D341Med (cell line): ENCODE data around the gene CD63.
"Not testable (repeated sequence)": the region's sequence is repeated elsewhere in the genome, so short reads cannot be mapped to it uniquely, and the experiment has no call there.

Experiments used
- DNase-seq: peaks from one replicate; pipeline ENCODE4 v3.0.0; 2012; ENCODE audit warnings: low spot score

CD63 gene

DNA sequence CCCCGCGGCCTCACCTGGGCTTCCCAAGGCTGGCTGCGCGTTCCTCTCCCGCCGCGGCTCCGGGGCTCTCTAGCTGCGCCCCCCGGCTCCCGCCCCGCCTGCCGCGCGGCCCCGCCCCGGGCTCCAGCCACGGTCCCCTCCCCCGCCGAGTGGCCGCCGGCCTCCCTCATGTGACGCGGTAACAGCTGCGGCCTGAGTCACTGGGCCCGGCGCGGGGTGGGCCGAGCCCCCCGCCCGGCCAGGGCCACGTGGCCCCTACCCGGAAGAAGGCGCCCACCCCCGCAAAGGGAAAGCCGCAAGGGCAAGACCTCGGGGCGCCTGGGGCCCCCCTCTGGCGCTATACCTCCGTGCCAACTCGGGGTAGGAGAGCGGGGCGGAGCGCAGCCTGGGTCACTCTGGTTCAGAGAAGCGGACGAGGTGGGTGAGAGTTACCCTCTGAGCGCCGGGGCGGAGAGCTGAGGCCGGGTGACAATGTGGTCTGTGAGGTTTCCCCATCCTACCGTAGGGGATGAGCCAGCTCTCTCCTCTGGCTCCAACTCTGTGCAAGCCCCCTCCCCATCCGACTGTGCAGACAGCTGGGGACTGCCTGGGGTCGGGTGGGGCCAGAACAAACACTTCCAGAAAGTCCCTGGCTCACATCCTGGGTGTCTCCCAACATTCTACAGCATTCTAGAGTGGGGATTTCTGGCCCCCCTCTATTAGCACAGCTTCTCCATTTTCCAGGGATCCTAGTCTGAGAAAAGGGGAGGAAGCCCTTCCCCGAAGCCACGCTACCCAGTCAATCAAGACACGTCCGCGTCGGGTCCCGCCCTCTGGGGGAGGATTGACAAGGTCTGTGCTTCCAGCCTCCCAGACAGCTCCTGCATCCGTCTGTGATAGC lies at the start of gene CD63:
Gene CD63, minus strand, starts transcription at position 71 of the 880 bp plus-strand sequence. CDS start 668 bp downstream, outside the sequence.
- peak; percentile 90 for DNase-seq

DNA sequence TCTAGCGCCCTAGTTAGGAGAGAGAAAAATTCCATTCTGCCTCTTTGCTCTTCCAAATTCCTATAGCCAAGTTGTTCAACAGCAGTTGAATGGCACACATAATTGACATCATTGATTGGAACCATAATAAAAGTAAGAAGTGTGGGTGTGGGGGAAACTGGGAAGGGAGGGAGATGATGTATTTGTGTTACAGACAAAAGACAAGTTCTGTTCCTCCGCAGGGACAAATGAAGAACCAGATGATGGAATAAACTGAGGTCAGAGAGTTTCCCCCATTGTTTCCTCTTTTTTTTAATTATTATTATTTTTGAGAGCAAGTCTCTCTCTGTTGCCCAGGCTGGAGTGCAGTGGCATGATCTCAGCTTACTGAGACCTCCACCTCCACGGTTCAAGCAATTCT lies 49.0 kb upstream of the CD63 start:
- DNase-seq = no peak

GRCh38 chr12:55771736-55772135 lies 42.9 kb upstream of the CD63 start:
- no peak for DNase-seq

DNA sequence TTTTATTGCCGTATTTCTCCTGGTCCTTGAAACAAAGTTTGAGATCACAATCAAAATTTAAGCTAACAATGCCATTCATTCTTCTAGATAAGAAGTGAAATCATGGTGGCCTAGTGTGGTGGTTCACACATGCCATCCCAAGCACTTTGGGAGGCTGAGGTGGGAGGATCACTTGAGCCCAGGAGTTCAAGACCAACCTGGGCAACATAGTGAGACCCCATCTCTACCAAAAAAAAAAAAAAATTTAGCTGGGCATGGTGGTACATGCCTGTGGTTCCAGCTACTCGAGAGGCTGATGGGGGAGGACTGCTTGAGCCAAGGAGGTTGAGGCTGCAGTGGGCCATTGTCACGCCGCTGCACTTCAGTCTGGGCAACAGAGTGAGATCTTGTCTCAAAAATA lies 38.3 kb upstream of the CD63 start:
- no peak for DNase-seq

DNA sequence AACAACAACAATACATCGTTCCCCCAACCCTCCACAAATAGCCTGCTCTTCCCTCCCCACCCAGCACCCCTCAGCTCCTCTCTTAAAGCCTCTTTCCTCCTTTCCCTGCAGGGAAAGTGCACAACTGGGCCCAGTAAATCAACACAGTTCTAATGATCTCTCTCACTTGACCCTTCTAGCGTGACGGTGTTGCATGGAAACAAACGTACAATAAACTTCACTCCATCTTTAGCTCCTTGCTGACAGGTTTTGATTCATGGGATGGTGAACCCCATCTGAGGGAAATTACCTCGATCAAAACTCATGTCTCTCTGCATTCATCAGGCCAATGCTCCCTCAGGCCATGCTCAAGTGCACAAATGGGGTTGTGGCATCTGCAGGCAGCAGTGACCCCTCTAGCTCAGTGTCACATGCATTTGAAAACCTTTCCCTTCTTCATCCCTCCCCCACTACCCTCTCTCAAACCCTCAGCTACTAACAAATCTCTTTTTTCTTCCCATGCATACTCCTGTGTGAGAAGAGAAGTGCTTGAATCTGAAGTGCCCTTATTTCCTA lies 37.0 kb upstream of the CD63 start:
- DNase-seq = no peak

DNA sequence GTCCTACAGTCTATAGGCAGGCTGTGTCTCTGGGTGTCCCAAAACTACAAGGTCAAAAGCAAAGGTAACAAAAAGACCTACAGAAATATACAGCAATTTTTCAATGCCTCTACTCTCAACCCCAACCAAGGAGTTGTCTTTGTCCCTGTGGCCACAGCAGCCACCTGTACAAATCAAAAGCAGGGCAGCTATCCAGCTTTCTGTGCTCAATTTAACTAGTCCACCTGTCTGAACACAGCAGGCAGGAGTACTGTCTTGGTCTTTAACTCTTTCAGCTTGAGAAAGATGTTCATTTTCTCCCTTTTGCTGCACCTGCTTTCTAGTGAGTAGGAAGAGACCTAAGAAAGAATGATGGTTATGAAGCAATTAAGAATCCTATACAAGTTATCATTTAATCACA lies 33.8 kb upstream of the CD63 start:
- DNase-seq = no peak

DNA sequence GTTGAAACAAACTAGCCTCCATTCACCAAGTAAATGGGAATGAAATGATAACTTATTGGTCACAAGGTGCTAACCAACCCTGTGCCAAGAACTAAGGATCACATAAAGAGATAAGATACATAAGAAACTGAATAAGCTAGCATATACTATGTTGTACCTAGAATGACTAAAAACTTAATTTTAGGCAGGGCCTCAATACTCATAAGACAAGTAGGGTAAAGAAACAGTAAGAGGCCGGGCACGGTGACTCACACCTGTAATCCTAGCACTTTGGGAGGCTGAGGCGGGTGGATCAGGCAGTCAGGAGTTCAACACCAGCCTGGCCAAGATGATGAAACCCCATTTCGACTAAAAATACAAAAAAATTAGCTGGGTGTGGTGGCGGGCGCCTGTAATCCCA lies 31.9 kb upstream of the CD63 start:
- DNase-seq = no peak

DNA sequence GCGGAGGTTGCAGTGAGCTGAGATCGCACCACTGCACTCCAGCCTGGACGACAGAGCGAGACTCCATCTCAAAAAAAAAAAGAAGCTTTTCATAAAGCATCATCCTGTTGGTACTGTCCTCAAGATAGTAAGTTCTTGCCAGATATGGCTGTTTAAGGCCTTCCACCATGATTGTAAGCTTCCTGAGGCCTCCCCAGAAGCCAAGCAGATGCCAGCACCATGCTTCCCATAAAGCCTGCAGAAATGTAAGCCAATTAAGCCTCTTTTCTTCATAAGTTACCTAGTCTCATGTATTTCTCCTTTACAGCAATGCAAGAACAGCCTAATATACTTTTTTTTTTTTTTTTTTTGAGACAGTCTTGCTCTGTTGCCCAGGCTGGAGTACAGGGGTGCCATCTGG lies 29.8 kb upstream of the CD63 start:
- DNase-seq = not testable (repeated sequence)

DNA sequence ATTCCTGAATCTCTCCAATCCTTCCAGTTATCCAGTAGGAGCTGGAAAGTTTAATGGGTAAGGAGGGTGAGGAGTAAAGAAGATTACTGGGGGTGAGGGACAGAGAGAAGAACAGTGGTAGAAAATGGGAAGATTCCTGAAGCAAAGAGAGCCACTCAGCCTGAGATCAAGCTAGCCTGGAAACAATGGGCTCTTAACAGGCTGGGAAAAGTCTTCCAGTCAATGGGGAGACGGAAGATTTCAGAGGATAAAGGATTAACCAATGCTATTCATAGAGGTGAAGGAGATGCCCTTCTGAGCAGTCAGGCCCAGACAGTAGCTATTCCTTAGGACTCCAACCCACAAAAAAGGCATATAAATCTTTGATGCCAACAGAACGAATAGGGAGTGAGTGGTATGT lies 28.9 kb upstream of the CD63 start:
- peak; percentile 41 for DNase-seq

GRCh38 chr12:55755246-55755645 lies 26.4 kb upstream of the CD63 start:
- no peak for DNase-seq

DNA sequence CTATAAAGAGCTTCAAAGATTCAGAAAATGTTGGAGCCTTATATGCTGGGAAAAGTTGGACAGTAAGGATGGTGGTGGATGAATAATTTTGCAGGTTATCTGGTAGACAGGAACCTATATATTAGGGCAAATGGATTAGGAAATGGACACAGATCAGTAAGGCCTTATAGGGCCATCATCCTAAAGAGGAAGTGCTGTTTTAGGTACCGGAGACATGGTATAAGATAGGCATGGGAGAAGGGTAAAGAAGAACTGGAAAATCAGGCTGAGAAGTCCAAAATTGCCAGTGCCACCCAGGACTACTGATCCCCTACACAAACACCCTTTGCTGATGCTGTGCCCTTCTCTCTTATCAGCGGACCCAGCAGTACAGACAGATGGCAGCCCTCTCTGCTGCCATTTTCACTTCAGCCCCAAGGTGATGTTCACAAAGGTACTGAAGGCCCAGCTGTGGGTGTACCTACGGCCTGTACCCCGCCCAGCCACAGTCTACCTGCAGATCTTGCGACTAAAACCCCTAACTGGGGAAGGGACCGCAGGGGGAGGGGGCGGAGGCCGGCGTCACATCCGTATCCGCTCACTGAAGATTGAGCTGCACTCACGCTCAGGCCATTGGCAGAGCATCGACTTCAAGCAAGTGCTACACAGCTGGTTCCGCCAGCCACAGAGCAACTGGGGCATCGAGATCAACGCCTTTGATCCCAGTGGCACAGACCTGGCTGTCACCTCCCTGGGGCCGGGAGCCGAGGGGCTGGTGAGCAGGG lies 19.6 kb upstream of the CD63 start:
- no peak for DNase-seq

DNA sequence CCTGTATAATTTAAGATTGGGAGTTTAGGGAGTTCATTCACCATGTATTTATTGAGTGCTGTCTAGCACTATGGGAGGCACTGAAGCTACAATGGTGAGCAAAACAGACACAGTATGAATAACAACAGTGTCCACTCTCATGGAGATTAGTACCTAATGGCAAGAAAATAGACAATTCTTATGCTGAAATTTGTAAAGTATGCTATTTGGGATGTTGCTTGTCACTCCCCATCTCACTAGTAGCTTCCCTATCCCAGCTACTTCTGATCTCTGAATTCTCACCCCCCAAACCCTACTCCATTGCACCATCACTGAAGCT lies 18.1 kb upstream of the CD63 start:
- DNase-seq = no peak

DNA sequence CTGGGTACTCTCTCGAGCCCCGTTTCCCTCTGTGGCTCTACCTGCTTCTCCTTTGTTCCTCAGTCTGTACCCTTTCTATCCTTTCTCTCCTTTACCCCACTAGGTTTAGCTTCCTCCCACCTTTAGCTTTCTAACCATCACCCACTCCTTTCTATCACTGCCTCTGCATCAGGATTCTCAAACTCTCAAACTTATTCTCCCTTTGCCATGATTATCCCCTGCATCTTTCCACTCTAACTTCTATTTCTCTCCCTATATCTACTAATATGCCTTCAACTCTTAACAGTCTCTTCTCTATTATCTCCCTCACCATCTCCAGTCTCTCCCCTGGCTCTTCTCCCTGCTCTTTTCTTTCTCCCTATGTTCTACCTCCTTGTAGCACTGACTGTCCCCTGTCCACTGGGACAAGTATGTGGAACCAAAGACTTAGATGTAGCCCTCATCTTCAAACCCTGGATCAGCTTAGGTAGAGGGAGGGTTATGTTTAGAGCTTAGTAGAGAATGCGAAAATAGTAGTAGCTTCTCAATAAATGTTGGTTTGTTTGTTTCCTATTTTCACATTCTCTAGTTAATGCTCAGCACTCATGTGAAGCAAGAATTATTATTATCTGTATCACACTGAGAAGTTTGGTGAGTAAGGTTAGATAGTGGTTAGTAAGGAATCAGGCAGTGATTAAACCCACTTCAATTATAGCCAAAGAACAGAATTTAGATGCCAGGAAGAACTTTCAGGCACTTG lies 17.5 kb upstream of the CD63 start:
- DNase-seq = no peak

DNA sequence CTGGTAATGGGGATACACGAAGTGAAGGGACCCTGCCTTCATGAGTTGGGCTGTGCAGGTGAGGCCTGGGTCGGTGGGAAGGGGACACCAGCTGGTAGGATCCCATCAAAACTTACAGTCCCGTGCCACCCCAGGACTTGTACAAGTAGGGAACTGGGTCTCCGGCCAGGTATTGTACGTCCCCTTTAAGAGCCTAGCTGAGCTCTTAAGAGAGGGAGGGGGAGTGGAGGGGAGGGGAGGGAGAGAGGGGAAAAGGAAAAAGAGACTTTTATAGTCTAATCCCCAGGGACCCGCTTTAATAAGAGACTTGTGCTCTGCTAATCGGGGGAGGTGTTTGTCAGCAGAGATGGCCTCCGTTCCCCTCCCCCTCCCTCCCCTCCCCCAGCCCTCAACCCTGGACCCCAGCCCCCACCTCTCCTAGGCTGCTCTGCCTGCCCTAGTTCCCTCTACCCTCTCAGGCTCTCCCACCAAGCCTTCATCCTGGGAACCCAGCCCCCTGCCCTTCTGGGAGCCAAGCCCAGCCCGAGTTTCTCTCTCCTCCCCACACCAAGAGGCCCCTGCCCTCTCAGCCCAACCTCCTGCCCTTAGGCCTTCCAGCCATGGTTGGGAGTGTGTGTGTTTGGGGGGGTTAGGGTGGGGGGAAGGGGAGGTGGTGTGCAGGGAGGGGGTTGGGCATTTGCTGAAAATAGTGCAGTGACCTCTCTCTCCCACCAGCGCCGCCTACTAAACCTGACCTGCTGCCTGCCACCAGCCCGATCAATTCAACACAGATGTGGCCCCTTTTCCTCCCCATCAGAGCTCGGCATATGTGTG lies 16.8 kb upstream of the CD63 start:
- peak; percentile 77 for DNase-seq

DNA sequence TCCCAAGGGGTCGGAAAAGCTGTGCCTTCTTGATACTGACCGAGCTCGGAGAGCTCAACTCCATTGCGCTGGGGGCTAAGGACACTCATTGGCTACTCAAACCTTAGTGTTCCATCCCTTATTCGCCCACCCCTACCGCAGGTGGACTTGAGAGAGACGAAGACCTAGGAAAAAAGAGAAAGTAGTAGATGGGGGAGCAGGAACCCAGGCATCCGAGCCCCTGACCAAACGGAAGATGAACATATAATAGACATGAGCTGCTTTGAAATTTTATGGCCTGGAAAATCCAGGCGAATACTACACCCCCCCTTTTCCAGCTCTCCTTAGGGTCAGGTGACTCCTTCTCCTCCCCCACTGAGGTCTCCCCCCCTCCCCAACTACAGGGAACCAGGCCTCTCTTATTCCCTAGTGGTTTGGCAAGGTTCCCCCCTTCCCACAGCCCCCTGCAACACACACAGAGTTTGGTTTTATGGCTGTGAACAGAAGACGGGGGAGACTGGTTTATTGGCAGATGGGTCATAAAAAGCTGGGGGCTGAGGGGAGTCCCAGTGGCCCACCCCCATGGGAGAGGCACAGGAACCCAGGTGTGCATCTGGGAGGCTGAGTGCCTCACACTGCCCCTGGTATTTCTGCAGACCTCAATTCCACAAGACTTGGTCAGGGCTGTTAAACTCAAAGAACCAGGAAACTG lies 15.7 kb upstream of the CD63 start:
- no peak for DNase-seq

- DNase-seq = peak; percentile 72
Measured at GRCh38 chr12:55743406-55744339, 14.9 kb upstream of the CD63 start.

GRCh38 chr12:55742719-55743405 lies 14.1 kb upstream of the CD63 start, which contains the start of gene GDF11:
TSS of gene GDF11 (plus strand) at chr12:55743122. CDS start at chr12:55743317, 195 bp downstream.
- peak; percentile 90 for DNase-seq

DNA sequence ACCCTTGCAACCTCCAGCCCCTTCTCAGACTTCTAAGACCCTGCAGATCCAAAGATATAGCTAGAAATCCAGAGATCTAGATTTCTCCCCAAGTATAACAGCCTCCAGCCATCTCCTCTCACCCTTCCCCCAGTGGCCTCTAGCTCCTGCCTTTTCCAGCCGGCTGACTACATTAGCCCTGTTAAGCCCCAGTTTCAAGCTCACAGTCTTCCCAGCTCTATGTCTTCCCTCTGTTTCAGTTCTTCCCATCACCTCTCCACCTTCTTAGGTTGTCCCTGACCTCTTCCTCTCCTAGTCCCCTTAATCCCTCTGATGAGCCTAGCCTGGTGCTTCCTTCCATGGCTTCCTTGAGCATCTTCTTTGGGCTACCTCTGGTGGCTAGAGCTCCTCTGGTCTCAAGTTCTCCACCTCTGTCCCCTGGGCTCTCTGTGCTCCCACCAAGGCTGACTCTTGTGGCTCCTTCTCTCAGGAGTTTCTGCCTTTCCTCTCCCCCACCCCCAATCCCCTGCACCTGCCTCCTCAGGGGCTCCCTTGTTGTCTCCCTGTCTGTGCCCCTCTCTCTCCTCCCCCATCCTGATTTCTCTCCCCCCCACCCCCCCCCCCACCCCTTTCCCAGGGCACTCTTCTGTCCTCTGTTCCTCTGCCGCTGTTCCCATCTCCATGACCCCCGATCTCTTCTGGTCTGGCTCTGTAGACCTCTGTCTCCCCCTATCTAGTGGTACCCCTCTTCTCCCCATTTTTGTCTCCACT lies 13.3 kb upstream of the CD63 start:
- DNase-seq = no peak
